Measurements from ENCODE around the gene PPM1K. TPM values are rescaled to one million over a fixed set of nuclear protein-coding genes. Genes with fewer than 3 reads are reported as not detected.

The PPM1K gene
- total RNA-seq: 10 to 100 TPM; 28.4 to 66.5 (median 46.2) TPM

DNA sequence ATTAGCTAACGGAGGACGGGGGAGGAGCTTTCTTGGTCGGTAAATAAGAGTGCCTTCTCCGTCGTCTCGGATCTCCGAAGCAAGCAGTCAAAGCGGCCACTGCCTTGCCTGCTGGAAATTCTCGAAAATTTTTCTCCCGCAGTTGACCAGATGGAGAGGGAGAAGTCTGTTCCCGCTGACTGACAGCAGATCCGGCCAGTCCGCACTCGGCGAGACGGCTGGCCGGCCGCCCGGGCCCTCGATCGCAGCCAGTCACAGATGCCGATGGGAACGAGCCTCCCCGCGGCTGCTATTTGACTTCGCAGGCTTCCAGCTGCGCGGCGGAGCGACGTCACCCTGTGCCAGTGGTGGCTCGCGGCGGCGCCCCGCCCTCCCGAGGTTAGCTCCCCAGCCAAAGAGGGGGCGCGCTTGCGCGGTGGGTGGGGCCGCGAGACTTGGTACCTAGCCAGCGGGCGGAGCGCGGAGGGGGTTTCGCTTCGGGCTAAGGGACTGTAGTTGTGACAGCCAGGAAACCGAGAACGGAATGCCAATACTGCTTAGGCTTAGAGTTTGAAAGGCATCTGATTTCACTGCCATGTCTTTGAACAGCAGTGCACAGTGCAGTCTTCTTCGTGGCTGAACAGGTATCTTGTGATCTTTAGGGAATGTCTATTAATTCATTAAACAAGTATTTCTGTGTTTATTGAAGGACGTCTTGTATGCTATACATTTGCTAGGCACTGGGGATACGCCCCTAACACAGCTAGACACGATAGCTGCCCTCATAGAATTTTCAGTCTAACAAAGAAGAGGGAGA, at the start of gene PPM1K:
TSS of gene PPM1K (minus strand) at position 123 of the 796 bp plus-strand sequence. CDS start 5,978 bp downstream, outside the sequence.
- Histone ChIP-seq H3K27ac (peak within 1 kb of the TSS; percentile 95 to 100 (median 99)), H3K27me3 (no peaks in the 10 kb centered on the region), H3K36me3 (no peaks in the 10 kb centered on the region), H3K9me3 (no peaks in the 10 kb centered on the region), H3K4me3 (replicated peaks in 1 of 3) (peak within 1 kb of the TSS; percentile 6 to 83 (median 54)), H3K4me1 (peaks cover 14 to 23% of the 10 kb centered on the region in 2 donors)
- 0 to 1% methylated on average over 34 to 47 of the region's 55 CpGs for WGBS, 2 donors
- TF ChIP-seq CTCF (IDR thresholded peaks at IDR 0.05) (no peak), POLR2A (IDR thresholded peaks at IDR 0.05) (peak; percentile 46 to 96)
- peak; percentile 100 for DNase-seq
- intact Hi-C loops (cut with DNase I): no loop called here

- Histone ChIP-seq H3K4me3 (replicated peaks in 1 of 3) (no peak overlapping the region), H3K9me3 (no peaks in the 10 kb centered on the region), H3K27ac (no peak overlapping the region), H3K4me1 (peaks cover 0 to 2% of the 10 kb centered on the region in 2 donors), H3K27me3 (no peaks in the 10 kb centered on the region), H3K36me3 (no peaks in the 10 kb centered on the region)
- no peak for DNase-seq
- WGBS, 2 donors: 93 to 100% methylated on average over 1 of the region's 1 CpG
- intact Hi-C loops (cut with DNase I): no loop called here
- TF ChIP-seq CTCF (IDR thresholded peaks at IDR 0.05): no peak
- TF ChIP-seq POLR2A (IDR thresholded peaks at IDR 0.05): no peak
Observed at GRCh38 chr4:88333741-88334405, 49.5 kb upstream of the PPM1K start.

- Histone ChIP-seq H3K27ac (no peak overlapping the region), H3K27me3 (no peaks in the 10 kb centered on the region), H3K4me3 (replicated peaks in 1 of 3) (no peak overlapping the region), H3K9me3 (no peaks in the 10 kb centered on the region), H3K4me1 (peaks cover 0 to 2% of the 10 kb centered on the region in 2 donors), H3K36me3 (no peaks in the 10 kb centered on the region)
- DNase-seq: no peak
- TF ChIP-seq POLR2A (IDR thresholded peaks at IDR 0.05) (no peak), CTCF (IDR thresholded peaks at IDR 0.05) (no peak)
- intact Hi-C loops (cut with DNase I): no loop called here
- 86 to 92% methylated on average over 1 of the region's 1 CpG for WGBS, 2 donors
Observed at GRCh38 chr4:88327665-88328064, 43.3 kb upstream of the PPM1K start.

- Histone ChIP-seq H3K4me1 (peaks cover 9 to 10% of the 10 kb centered on the region in 2 donors), H3K27me3 (no peaks in the 10 kb centered on the region), H3K27ac (peak overlapping the region in 1 of 3 donors; percentile 12), H3K36me3 (no peaks in the 10 kb centered on the region), H3K4me3 (replicated peaks in 1 of 3) (no peak overlapping the region), H3K9me3 (no peaks in the 10 kb centered on the region)
- intact Hi-C loops (cut with DNase I): no loop called here
- TF ChIP-seq POLR2A (IDR thresholded peaks at IDR 0.05): no peak
- TF ChIP-seq CTCF (IDR thresholded peaks at IDR 0.05): no peak
- WGBS, 2 donors: 50 to 54% methylated on average over 5 of the region's 5 CpGs
- peak in 1 of 2 donors; percentile 10 for DNase-seq
Observed at GRCh38 chr4:88320780-88321373, 36.5 kb upstream of the PPM1K start.
